Forelimb muscle (tissue), 1 donor: ENCODE data around the gene AP5M1. TPM values are rescaled to one million over a fixed set of nuclear protein-coding genes. Genes with fewer than 3 reads are reported as not detected.
"Not testable (repeated sequence)": the region's sequence is repeated elsewhere in the genome, so short reads cannot be mapped to it uniquely, and the experiment has no call there.

Experiments used
- DNase-seq: peaks from one replicate; pipeline ENCODE4 v3.0.0-alpha.2; 2013; ENCODE audit warnings: low read depth
- polyA plus RNA-seq: library from polyadenylated mRNA; unstranded; fragments of 120-200 nt; gene quantifications from one replicate; pipeline ENCODE4 v1.2.1, GENCODE V29; 2013; ENCODE audit not compliant: insufficient read length

Gene AP5M1, protein sequence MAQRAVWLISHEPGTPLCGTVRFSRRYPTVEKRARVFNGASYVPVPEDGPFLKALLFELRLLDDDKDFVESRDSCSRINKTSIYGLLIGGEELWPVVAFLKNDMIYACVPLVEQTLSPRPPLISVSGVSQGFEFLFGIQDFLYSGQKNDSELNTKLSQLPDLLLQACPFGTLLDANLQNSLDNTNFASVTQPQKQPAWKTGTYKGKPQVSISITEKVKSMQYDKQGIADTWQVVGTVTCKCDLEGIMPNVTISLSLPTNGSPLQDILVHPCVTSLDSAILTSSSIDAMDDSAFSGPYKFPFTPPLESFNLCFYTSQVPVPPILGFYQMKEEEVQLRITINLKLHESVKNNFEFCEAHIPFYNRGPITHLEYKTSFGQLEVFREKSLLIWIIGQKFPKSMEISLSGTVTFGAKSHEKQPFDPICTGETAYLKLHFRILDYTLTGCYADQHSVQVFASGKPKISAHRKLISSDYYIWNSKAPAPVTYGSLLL
- 34.1 TPM for polyA plus RNA-seq

GRCh38 chr14:57268161-57269069 is at the start of gene AP5M1, which contains the start of gene EXOC5:
AP5M1 (plus strand) TSS chr14:57268971; CDS start chr14:57269315, 344 bp downstream.
EXOC5 (minus strand) TSS chr14:57268905; CDS start chr14:57268648, 257 bp downstream.
- peak; percentile 77 for DNase-seq

DNA sequence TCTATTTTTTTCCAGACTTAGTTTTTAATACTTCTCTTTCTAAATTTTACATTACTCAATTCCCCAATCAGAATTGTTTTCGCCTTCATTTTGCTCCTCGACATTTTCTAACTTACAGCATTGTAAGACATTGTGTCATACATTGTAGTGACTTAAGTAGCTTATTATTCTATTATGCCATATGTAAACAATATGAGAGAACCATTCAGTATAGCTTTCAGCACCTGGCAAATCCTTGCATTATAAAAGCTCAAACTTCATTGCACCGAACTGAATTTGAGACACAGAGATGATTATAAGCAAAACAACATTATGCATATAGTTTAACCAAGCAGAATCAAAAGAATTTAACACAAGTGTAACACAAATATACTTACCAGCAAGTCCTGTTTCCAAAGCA is 46.8 kb upstream of the AP5M1 start:
- DNase-seq, result no peak

DNA sequence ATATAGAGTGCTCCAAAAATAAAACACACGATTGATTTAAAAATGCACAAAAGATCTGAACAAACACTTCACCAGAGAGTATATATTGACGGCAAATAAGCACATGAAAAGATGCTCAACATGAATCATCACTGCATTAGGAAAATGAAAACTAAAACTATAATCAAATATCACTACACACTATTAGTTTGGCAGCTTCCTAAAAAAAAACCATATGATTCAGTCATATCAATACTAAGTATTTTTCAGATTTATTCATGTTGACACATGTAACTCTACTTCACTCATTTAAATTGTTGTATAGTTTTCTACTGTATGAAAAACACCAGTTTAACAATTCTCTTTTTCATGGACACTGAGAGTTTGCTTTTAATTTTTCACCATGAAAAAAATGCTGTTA is 41.7 kb upstream of the AP5M1 start:
- DNase-seq, result no peak

DNA sequence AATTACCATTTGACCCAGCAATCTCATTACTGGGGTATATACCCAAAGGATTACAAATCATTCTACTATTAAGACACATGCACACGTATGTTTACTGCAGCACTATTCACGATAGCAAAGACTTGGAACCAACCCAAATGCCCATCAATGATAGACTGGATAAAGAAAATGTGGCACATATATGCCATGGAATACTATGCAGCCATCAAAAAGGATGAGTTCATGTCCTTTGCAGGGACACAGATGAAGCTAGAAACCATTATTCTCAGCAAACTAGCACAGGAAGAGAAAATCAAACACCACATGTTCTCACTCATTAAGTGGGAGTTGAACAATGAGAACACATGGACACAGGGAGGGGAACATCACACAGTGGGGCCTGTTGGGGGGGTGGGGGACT is 40.5 kb upstream of the AP5M1 start:
- DNase-seq, result not testable (repeated sequence)

DNA sequence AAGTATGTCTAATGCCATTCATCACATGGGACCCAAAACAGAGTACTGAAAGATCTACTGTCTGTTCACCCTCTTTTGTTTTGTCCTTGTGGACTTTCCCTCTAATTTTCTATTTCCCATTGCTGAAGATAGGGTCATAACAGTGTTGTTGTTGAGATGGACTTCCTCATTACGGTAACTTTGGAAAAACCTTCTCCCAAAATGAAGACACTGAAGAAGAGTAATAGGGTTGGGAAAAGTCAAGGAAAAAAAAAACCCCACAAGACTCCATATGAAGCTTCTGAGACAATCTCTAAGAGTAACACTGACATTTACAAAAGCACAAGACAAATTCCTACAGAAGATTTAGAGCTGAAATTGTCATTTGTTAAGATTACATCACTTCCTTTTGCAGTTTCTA is 36.8 kb upstream of the AP5M1 start:
- DNase-seq, result no peak

GRCh38 chr14:57240115-57240514 is 28.7 kb upstream of the AP5M1 start:
- DNase-seq, result not testable (repeated sequence)

- no peak for DNase-seq
Measured at GRCh38 chr14:57243320-57243719, 25.5 kb upstream of the AP5M1 start.

GRCh38 chr14:57244106-57244505 is 24.7 kb upstream of the AP5M1 start:
- no peak for DNase-seq

- no peak for DNase-seq
Measured at GRCh38 chr14:57245941-57246340, 22.8 kb upstream of the AP5M1 start.

DNA sequence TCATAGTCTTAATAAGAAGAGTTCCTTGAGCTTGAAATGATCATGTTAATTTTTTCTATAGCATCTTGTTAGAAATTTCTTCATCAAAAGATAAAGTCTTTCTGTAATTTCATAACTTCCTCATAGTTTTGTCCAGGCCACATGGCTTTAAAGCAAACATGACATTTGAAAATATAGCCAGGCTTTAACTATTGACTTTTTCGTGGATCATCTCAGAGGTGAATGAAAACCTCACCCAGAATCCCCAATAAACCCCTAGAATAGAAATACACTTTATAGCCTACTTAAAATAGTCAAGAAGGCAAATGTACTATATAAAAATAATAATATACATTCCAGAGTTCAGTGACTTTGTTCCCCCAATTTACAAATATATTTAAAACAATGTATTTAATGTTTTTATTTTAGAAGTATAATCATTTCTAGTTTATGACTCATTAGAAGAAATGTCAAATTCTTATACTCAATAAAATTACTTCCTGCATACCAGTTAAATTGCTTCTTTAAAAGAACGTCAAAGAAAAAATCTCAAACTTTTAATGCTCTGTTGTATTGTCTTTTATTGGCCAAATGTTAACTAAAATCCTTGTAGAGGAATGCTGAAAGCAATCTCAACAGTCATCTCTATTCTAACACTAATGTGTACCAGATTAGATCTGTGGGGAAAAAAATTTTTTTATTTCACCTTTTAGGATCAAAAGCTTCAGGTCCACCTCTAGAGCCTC is 21.7 kb upstream of the AP5M1 start:
- DNase-seq, result no peak

DNA sequence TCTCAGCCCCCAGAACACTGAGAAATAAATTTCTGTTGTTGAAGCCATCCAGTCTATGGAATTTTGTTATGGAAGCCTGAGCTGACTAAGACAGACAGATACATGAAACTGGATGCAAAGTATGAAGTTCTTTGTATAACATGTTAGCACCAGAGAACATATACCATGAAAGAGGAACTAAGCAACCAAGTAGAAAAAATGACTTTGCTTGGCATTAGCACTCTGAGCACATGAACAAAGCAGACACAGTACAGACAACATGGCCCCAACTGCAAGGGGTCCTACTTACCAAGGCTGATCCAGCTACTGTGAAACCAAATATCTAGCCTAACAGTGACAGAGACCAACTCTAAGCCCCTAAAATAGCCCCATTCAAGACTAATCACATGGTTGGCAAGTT is 13.9 kb upstream of the AP5M1 start:
- DNase-seq, result no peak

DNA sequence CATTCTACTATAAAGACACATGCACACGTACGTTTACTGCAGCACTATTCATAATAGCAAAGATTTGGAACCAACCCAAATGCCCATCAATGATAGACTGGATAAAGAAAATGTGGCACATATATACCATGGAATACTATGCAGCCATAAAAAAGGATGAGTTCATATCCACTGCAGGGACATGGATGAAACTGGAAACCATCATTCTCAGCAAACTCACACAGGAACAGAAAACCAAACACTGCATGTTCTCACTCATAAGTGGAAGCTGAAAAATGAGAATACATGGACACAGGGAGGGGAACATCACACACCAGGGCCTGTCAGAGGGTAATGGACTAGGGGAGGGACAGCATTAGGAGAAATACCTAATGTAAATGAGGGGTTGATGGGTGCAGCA is 10.6 kb upstream of the AP5M1 start:
- not testable (repeated sequence) for DNase-seq

DNA sequence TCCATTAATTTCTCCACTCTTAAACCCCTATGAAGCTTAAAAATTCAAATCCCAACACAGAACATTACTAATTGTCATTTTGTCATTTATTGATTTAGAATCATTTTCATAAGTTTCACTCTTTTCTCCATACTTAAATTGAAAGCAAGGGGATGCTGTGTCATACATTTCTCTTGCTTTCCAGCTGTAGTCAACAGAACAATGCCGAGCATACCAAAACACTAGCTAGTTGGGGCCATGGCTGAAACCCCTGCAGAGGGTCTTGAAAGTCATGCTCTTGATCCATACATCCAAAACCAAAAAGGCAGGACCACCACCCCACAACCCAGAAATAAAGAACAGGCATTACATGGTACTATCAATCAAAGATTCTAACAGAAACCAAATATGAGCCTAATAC is 9.1 kb upstream of the AP5M1 start:
- no peak for DNase-seq

DNA sequence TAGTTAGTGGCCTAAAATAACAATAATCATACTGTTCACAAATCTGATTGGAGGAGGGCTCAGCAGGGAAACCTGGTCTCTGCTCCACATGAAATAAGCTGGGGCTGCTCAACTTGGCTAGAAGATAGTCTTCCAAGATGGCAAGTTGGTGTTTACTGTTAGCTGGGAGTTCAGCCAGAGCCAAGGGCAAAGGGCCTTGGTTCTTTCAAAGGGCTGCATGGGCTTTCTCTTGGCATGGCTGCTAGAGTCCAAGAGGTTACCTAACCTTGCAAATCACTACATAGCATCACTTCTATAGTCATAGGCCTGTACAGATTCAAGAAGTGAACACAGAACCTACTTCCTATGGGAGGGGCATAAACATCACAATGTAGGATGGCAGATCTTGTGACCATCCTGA is 7.2 kb upstream of the AP5M1 start:
- no peak for DNase-seq

DNA sequence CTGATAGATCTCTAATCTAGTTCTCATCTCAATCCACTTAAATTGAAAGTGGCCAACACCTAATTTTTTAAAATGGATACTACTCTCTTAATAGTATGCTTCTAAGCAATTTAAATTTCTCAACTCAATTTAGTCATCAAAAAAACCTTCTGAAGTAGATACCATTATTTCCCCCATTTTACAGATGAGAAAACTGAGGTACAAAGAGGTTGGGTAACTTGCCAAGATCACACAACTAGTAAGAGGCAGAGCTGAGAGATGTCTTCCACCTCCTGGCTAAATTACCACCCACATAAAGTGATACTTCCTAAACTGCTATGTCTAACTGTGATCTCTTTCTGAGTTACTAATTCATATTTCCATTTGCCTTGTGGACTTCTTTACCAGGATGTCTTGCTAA is 6.7 kb upstream of the AP5M1 start:
- no peak for DNase-seq

- DNase-seq, result no peak
Measured at GRCh38 chr14:57266065-57266464, 2.7 kb upstream of the AP5M1 start.

GRCh38 chr14:57273236-57273635 is 4.5 kb downstream of the AP5M1 start:
- no peak for DNase-seq

DNA sequence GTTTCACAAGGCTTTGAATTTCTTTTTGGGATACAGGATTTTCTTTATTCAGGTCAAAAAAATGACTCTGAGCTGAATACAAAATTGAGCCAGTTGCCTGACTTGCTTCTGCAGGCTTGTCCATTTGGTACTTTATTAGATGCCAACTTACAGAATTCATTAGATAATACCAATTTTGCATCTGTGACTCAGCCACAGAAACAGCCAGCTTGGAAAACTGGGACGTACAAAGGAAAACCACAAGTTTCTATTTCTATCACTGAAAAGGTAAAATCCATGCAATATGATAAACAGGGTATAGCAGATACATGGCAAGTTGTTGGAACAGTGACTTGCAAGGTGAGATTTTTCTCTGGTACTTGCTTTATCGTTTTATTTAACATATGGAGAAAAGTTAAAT is 5.8 kb downstream of the AP5M1 start:
- no peak for DNase-seq

GRCh38 chr14:57275023-57275664 is 6.4 kb downstream of the AP5M1 start:
- DNase-seq, result no peak

GRCh38 chr14:57277062-57277461 is 8.3 kb downstream of the AP5M1 start:
- no peak for DNase-seq

DNA sequence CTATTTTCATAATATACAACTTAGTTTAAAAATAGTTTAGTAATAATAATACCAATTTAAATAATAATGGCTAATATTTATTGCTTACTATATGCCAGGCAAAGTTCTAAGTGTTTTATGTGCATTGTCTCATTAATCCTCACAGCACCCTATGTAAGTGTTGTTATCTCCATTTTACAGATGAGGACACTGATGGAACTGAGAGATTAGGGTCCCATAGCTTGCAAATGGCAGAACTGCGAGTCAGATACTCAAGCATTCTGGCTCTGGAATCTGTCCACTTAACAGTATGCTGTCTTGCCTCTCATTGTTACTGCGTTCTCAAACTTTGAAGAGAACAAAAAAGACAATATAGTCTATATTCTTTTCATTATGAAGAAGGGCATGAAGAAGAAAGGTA is 19.0 kb downstream of the AP5M1 start:
- no peak for DNase-seq
